ENCODE measurements around the gene SFN.

Gene SFN

DNA sequence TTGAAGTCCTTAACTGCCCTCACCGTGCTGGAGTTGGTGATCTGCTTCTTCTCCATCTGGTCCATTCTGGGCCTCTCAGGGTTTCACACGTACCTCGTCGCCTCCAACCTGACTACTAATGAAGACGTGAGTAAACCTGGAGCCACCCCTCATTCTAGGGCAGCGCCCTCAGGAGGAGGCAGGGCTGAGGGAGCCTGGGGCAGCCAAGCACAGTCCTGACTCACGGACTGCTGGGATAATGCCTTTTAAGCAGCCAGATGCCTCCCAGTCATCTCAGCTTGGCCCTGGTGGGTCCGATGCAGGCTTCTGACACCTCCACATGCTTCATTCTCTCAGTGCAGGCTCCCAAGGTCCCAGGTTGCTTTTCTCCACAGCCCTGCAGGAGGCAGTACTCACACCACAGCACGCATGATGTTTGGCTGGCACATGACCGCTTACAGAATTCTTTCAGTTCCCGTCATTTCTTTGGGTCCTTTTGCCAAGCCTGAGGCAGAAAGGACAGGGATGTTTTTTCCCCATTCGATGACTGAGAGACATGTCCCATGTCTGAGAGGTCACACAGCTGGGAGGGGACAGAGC lies 11.8 kb upstream of the SFN start:
- no peak for DNase-seq (ENCODE audit: low read depth in 1 of 2, low spot score in 1 of 2)
- H3K27me3 ChIP-seq (ENCODE audit: insufficient read depth, poor library complexity, severe bottlenecking), result no peaks in the 10 kb centered on the region
- TF ChIP-seq POLR2AphosphoS5 (IDR thresholded peaks at IDR 0.05; ENCODE audit: low read depth) (no peak), SPI1 (IDR thresholded peaks at IDR 0.05; ENCODE audit: borderline replicate concordance, low read depth) (no peak), GABPA (IDR thresholded peaks at IDR 0.05; ENCODE audit: low read depth) (no peak)
- TF ChIP-seq, protein P1, sequence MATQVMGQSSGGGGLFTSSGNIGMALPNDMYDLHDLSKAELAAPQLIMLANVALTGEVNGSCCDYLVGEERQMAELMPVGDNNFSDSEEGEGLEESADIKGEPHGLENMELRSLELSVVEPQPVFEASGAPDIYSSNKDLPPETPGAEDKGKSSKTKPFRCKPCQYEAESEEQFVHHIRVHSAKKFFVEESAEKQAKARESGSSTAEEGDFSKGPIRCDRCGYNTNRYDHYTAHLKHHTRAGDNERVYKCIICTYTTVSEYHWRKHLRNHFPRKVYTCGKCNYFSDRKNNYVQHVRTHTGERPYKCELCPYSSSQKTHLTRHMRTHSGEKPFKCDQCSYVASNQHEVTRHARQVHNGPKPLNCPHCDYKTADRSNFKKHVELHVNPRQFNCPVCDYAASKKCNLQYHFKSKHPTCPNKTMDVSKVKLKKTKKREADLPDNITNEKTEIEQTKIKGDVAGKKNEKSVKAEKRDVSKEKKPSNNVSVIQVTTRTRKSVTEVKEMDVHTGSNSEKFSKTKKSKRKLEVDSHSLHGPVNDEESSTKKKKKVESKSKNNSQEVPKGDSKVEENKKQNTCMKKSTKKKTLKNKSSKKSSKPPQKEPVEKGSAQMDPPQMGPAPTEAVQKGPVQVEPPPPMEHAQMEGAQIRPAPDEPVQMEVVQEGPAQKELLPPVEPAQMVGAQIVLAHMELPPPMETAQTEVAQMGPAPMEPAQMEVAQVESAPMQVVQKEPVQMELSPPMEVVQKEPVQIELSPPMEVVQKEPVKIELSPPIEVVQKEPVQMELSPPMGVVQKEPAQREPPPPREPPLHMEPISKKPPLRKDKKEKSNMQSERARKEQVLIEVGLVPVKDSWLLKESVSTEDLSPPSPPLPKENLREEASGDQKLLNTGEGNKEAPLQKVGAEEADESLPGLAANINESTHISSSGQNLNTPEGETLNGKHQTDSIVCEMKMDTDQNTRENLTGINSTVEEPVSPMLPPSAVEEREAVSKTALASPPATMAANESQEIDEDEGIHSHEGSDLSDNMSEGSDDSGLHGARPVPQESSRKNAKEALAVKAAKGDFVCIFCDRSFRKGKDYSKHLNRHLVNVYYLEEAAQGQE (IDR thresholded peaks at IDR 0.05; ENCODE audit: insufficient replicate concordance, low read depth), result no peak
- TF ChIP-seq, protein P2, sequence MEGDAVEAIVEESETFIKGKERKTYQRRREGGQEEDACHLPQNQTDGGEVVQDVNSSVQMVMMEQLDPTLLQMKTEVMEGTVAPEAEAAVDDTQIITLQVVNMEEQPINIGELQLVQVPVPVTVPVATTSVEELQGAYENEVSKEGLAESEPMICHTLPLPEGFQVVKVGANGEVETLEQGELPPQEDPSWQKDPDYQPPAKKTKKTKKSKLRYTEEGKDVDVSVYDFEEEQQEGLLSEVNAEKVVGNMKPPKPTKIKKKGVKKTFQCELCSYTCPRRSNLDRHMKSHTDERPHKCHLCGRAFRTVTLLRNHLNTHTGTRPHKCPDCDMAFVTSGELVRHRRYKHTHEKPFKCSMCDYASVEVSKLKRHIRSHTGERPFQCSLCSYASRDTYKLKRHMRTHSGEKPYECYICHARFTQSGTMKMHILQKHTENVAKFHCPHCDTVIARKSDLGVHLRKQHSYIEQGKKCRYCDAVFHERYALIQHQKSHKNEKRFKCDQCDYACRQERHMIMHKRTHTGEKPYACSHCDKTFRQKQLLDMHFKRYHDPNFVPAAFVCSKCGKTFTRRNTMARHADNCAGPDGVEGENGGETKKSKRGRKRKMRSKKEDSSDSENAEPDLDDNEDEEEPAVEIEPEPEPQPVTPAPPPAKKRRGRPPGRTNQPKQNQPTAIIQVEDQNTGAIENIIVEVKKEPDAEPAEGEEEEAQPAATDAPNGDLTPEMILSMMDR (IDR thresholded peaks at IDR 0.05; ENCODE audit: insufficient read depth, low read length), result no peak
- H3K4me3 ChIP-seq (replicated peaks; ENCODE audit: insufficient read depth, low read length), result no peak overlapping the region
- no peak overlapping the region for H3K27ac ChIP-seq (replicated peaks)

DNA sequence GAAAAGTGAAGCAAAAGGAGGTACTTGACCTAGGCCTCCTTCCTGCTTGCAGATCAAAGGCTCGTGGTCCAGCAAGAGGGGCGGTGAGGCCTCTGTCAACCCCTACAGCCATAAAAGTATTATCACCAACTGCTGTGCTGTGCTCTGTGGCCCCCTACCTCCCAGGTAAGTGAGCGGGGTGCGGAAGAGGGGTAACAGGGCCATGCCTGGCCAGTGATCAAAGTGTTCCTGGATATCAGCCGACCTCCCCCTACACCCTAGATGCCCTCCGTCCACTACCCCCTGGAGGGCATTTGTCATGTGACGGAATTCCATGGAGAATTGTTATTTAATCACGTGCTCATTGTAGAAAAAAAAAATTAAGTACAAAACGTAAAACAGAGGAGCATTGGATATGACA lies 10.2 kb upstream of the SFN start:
- Histone ChIP-seq H3K27me3 (ENCODE audit: insufficient read depth, poor library complexity, severe bottlenecking) (no peaks in the 10 kb centered on the region), H3K4me3 (replicated peaks; ENCODE audit: insufficient read depth, low read length) (no peak overlapping the region), H3K27ac (replicated peaks) (no peak overlapping the region)
- TF ChIP-seq POLR2AphosphoS5 (IDR thresholded peaks at IDR 0.05; ENCODE audit: low read depth) (no peak), SPI1 (IDR thresholded peaks at IDR 0.05; ENCODE audit: borderline replicate concordance, low read depth) (no peak), GABPA (IDR thresholded peaks at IDR 0.05; ENCODE audit: low read depth) (no peak)
- TF ChIP-seq, protein P2 (IDR thresholded peaks at IDR 0.05; ENCODE audit: insufficient read depth, low read length), result no peak
- TF ChIP-seq, protein P1 (IDR thresholded peaks at IDR 0.05; ENCODE audit: insufficient replicate concordance, low read depth), result no peak
- no peak for DNase-seq (ENCODE audit: low read depth in 1 of 2, low spot score in 1 of 2)

DNA sequence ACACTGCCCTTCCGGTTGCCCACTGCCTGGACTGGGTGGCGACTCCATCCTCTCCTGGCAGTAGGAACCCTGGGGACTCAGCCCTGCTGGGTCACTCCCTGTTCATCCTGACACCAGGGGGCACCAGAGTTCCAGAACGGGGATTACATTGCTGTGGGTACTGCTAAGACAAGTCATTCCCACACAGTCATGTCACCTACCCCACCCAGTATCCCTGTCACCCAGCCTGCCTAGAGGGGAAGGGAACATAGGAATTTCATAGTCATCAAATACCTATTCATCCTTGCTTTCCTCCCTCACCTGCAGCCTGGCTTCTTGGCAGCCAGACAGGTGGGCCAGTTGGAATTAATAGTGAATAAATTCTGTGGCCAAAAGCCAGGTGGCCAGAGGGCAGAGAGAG lies 9.8 kb upstream of the SFN start:
- no peaks in the 10 kb centered on the region for H3K27me3 ChIP-seq (ENCODE audit: insufficient read depth, poor library complexity, severe bottlenecking)
- H3K27ac ChIP-seq (replicated peaks), result no peak overlapping the region
- TF ChIP-seq POLR2AphosphoS5 (IDR thresholded peaks at IDR 0.05; ENCODE audit: low read depth), result no peak
- TF ChIP-seq, protein P2 (IDR thresholded peaks at IDR 0.05; ENCODE audit: insufficient read depth, low read length), result peak; percentile 93
- no peak overlapping the region for H3K4me3 ChIP-seq (replicated peaks; ENCODE audit: insufficient read depth, low read length)
- DNase-seq (ENCODE audit: low read depth in 1 of 2, low spot score in 1 of 2), result peak; percentile 49 to 83

DNA sequence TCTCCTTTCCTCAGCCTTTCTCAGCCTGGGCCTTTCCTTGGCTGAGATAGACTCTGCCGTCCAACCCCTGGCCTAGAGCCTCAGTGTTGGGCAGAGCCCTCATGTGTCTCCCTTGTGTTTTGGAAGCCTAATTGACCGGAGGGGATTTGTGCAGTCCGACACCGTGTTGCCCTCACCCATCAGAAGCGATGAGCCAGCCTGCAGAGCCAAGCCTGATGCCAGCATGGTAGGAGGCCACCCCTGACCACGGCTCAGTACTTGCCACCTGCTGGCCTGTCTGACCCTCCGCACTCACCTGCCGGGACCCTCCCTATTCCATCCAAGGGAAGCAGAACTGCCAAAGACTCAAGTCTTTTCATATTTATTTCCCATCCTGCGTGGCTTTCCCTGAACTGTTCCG lies 9.3 kb upstream of the SFN start:
- DNase-seq (ENCODE audit: low read depth in 1 of 2, low spot score in 1 of 2), result no peak
- no peak overlapping the region for H3K4me3 ChIP-seq (replicated peaks; ENCODE audit: insufficient read depth, low read length)
- no peaks in the 10 kb centered on the region for H3K27me3 ChIP-seq (ENCODE audit: insufficient read depth, poor library complexity, severe bottlenecking)
- TF ChIP-seq POLR2AphosphoS5 (IDR thresholded peaks at IDR 0.05; ENCODE audit: low read depth) (no peak), SPI1 (IDR thresholded peaks at IDR 0.05; ENCODE audit: borderline replicate concordance, low read depth) (no peak), GABPA (IDR thresholded peaks at IDR 0.05; ENCODE audit: low read depth) (no peak)
- TF ChIP-seq, protein P2 (IDR thresholded peaks at IDR 0.05; ENCODE audit: insufficient read depth, low read length), result no peak
- TF ChIP-seq, protein P1 (IDR thresholded peaks at IDR 0.05; ENCODE audit: insufficient replicate concordance, low read depth), result no peak
- no peak overlapping the region for H3K27ac ChIP-seq (replicated peaks)

All from HL-60 (cell line).